ENCODE data around the gene CHML. TPM values are rescaled to one million over a fixed set of nuclear protein-coding genes. Genes with fewer than 3 reads are reported as not detected.

Gene CHML
- total and polyA plus RNA-seq, 7 donors, result 2.4 to 10.7 (median 5.0) TPM

DNA sequence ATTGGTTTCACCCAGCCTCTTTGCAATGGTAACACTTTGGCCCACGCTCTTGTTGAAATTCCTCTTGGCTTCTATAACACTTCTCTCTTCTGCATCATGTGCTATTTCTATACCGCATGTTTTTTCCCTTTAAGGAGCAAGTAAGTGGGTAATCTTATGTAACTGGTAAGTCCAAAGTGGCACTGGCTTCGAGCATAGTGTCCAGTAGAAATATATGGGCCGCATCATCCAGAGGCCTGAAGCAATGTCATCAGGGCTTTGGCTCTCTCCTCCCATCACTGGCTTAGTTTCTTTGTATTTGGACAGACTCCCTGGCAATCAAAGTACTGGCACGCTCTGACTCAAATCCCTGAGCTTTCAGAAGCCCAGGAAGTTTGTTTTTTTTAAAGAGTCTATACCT lies 17.5 kb downstream of the CHML start:
- Histone ChIP-seq H3K27ac (no peak overlapping the region), H3K27me3 (ENCODE audit: insufficient read depth in 3 of 3, low read length in 2 of 3) (no peaks in the 10 kb centered on the region), H3K4me3 (no peak overlapping the region), H3K4me1 (no peaks in the 10 kb centered on the region), H3K36me3 (ENCODE audit: insufficient read depth in 1 of 2, low read depth in 1 of 2) (no peaks in the 10 kb centered on the region), H3K9me3 (no peaks in the 10 kb centered on the region)
- 37 to 60% (median 50%) methylated on average over 5 of the region's 5 CpGs for WGBS, 3 donors
- TF ChIP-seq, protein P1, sequence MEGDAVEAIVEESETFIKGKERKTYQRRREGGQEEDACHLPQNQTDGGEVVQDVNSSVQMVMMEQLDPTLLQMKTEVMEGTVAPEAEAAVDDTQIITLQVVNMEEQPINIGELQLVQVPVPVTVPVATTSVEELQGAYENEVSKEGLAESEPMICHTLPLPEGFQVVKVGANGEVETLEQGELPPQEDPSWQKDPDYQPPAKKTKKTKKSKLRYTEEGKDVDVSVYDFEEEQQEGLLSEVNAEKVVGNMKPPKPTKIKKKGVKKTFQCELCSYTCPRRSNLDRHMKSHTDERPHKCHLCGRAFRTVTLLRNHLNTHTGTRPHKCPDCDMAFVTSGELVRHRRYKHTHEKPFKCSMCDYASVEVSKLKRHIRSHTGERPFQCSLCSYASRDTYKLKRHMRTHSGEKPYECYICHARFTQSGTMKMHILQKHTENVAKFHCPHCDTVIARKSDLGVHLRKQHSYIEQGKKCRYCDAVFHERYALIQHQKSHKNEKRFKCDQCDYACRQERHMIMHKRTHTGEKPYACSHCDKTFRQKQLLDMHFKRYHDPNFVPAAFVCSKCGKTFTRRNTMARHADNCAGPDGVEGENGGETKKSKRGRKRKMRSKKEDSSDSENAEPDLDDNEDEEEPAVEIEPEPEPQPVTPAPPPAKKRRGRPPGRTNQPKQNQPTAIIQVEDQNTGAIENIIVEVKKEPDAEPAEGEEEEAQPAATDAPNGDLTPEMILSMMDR (IDR thresholded peaks at IDR 0.05), result no peak
- DNase-seq (no peak), ATAC-seq (peak in 2 of 4 donors; percentile 21 to 42)
- intact Hi-C loops (cut with DNase I), result no loop called here

DNA sequence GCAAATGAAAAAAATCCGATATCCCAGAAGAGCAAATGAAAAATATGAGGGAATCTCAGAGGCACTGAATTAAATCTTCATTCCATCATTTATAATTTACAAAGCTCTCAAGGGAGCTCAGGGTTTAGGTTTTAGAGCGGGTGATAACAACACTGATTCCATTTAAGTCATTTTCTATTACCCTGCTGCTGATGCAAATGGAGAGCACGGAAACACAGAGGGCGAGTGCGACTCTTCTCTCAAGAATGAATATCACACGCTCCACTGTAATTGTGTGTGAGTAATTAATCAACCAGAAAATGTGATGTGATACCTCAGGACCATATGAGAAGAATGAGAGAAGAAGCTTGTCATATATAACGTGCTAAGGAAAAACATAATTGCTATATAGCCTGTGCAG lies 22.7 kb downstream of the CHML start:
- DNase-seq (no peak), ATAC-seq (no peak)
- intact Hi-C loops (cut with DNase I), result no loop called here
- H3K36me3 ChIP-seq (ENCODE audit: insufficient read depth in 1 of 2, low read depth in 1 of 2), result no peaks in the 10 kb centered on the region
- 86 to 92% (median 89%) methylated on average over 7 of the region's 7 CpGs for WGBS, 3 donors
- H3K4me1 ChIP-seq, result no peaks in the 10 kb centered on the region
- H3K27me3 ChIP-seq (ENCODE audit: insufficient read depth in 3 of 3, low read length in 2 of 3), result no peaks in the 10 kb centered on the region
- H3K9me3 ChIP-seq, result no peaks in the 10 kb centered on the region
- TF ChIP-seq, protein P1 (IDR thresholded peaks at IDR 0.05), result no peak
- H3K27ac ChIP-seq, result no peak overlapping the region
- no peak overlapping the region for H3K4me3 ChIP-seq

DNA sequence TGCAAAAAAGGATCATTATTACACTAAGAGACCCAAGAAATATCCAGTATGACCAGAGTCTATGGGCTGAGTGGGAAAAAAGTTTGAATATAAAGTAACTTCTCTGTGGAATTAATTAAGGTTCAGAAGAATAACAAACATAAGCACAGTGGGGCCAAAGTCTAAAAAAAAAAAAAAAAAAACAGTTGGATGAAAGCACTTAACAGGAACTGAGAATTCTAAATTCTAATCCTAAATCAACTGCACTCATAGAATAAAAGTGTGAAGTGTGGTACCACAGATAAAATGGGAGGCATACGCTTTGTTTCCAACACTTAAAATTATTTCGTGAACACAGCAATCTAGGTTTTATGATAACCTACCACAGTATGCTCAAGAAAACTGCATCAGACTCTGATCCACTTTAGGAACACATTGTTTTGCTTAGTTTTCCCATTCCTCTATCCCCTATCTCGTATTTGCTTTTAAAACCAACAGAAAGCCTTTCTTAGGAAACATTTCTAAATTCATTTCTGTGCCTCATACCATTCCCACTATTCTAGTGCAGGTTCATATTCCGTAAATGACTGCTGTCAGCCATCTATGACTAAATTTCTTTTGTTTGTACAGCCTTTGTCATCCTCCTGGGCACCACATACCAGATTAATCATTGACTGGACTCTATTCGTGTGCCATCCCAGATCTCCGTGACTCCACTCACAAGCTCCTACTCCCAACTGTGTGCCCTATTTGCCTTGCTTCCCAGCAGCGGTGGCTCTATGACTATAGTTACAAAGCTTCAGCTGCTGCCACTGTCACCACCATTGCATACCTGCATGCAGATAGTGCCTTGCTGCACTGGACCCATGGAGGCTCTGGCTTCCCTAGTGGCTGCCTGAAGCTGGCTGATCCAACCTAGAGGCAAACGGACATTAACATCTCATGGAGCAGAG lies 24.9 kb downstream of the CHML start:
- DNase-seq, result no peak
- Histone ChIP-seq H3K4me1 (peaks cover 4% of the 10 kb centered on the region), H3K27ac (no peak overlapping the region), H3K36me3 (ENCODE audit: insufficient read depth in 1 of 2, low read depth in 1 of 2) (no peaks in the 10 kb centered on the region), H3K27me3 (ENCODE audit: insufficient read depth in 3 of 3, low read length in 2 of 3) (no peaks in the 10 kb centered on the region), H3K9me3 (no peaks in the 10 kb centered on the region), H3K4me3 (no peak overlapping the region)
- TF ChIP-seq, protein P1 (IDR thresholded peaks at IDR 0.05), result no peak
- intact Hi-C loops (cut with DNase I), result no loop called here
- WGBS, 3 donors, result 88 to 90% (median 89%) methylated on average over 8 of the region's 8 CpGs
- no peak for ATAC-seq

DNA sequence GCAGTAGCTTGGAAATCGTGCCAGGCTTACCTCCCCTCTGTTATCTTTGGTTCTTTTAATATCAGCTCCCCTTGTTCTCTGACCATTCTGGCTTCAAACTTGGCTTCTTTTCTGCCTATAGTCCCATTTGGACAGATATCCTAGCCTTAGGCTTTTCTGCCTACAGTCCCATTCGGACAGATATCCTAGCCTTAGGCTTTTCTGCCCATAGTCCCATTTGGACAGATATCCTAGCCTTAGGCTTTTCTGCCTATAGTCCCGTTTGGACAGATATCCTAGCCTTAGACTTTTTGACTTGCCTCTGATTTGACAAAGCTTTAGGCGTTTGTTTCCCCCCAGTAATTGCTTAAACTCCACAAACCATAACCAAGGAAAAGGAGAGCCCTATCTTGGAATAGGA lies 25.6 kb downstream of the CHML start:
- ATAC-seq, result no peak
- WGBS, 3 donors, result 74 to 81% (median 78%) methylated on average over 4 of the region's 4 CpGs
- Histone ChIP-seq H3K27ac (no peak overlapping the region), H3K36me3 (ENCODE audit: insufficient read depth in 1 of 2, low read depth in 1 of 2) (no peaks in the 10 kb centered on the region), H3K9me3 (no peaks in the 10 kb centered on the region), H3K27me3 (ENCODE audit: insufficient read depth in 3 of 3, low read length in 2 of 3) (no peaks in the 10 kb centered on the region), H3K4me1 (peaks cover 4% of the 10 kb centered on the region), H3K4me3 (no peak overlapping the region)
- intact Hi-C loops (cut with DNase I), result no loop called here
- TF ChIP-seq, protein P1 (IDR thresholded peaks at IDR 0.05), result no peak
- no peak for DNase-seq

Measured in psoas muscle (tissue), 8 donors.